Measurements from ENCODE around the gene EML4. TPM values are rescaled to one million over a fixed set of nuclear protein-coding genes. Genes with fewer than 3 reads are reported as not detected.
"Not testable (repeated sequence)": the region's sequence is repeated elsewhere in the genome, so short reads cannot be mapped to it uniquely, and the experiment has no call there.

EML4 gene
- total RNA-seq: 22.5 and 24.8 TPM in 2 replicates
- polyA plus RNA-seq (2012): 15.3 TPM

- DNase-seq (ENCODE audit: low read depth): peak; percentile 89
These were observed at the start of gene EML4 for GRCh38 chr2:42169100-42169873. EML4 (plus strand) TSS chr2:42169353; CDS start chr2:42169612, 259 bp downstream.

GRCh38 chr2:42123426-42123825 lies 45.7 kb upstream of the EML4 start:
- no peak for DNase-seq (ENCODE audit: low read depth)

GRCh38 chr2:42124011-42124785 lies 45.0 kb upstream of the EML4 start:
- no peak for DNase-seq (ENCODE audit: low read depth)

- DNase-seq (ENCODE audit: low read depth): peak; percentile 84
These were observed 43.1 kb upstream of the EML4 start for GRCh38 chr2:42125841-42126594.

GRCh38 chr2:42126873-42127272 lies 42.3 kb upstream of the EML4 start:
- DNase-seq (ENCODE audit: low read depth): not testable (repeated sequence)

GRCh38 chr2:42127425-42128424 lies 41.4 kb upstream of the EML4 start:
- no peak for DNase-seq (ENCODE audit: low read depth)

GRCh38 chr2:42128721-42129486 lies 40.2 kb upstream of the EML4 start:
- peak; percentile 64 for DNase-seq (ENCODE audit: low read depth)

GRCh38 chr2:42129487-42129852 lies 39.7 kb upstream of the EML4 start:
- no peak for DNase-seq (ENCODE audit: low read depth)

- no peak for DNase-seq (ENCODE audit: low read depth)
These were observed 39.2 kb upstream of the EML4 start for GRCh38 chr2:42129947-42130346.

- not testable (repeated sequence) for DNase-seq (ENCODE audit: low read depth)
These were observed 38.3 kb upstream of the EML4 start for GRCh38 chr2:42130858-42131257.

- peak; percentile 47 for DNase-seq (ENCODE audit: low read depth)
These were observed 36.8 kb upstream of the EML4 start for GRCh38 chr2:42132191-42132965.

GRCh38 chr2:42132966-42133641 lies 36.0 kb upstream of the EML4 start:
- DNase-seq (ENCODE audit: low read depth): peak; percentile 84

GRCh38 chr2:42133771-42134195 lies 35.4 kb upstream of the EML4 start:
- no peak for DNase-seq (ENCODE audit: low read depth)

- DNase-seq (ENCODE audit: low read depth): not testable (repeated sequence)
These were observed 34.7 kb upstream of the EML4 start for GRCh38 chr2:42134401-42134932.

GRCh38 chr2:42135381-42136312 lies 33.5 kb upstream of the EML4 start:
- no peak for DNase-seq (ENCODE audit: low read depth)

GRCh38 chr2:42136782-42137124 lies 32.4 kb upstream of the EML4 start:
- DNase-seq (ENCODE audit: low read depth): no peak

Data from myocyte (in vitro differentiated cells).